ENCODE data around the gene SSNA1.

GRCh38 chr9:137229903-137230704 lies 41.6 kb downstream of the SSNA1 start:
- no peak for TF ChIP-seq POLR2A (IDR thresholded peaks at IDR 0.05)
- TF ChIP-seq CTCF (IDR thresholded peaks at IDR 0.05): no peak
- no peak for TF ChIP-seq POLR2AphosphoS5 (IDR thresholded peaks at IDR 0.05)
